Osteoblast (primary cell): ENCODE data around the gene DPH2. TPM values are rescaled to one million over a fixed set of nuclear protein-coding genes. Genes with fewer than 3 reads are reported as not detected.

Experiments used
- DNase-seq: peaks from one replicate; pipeline ENCODE4 v3.0.0; 2011; ENCODE audit warnings: low spot score, mixed read lengths; ENCODE audit not compliant: insufficient read length; ENCODE audit errors: missing footprints
- H2AFZ ChIP-seq: 2 replicates; pipeline ENCODE4 v1.6.0; 2011; ENCODE audit warnings: mild to moderate bottlenecking, low read length
- H3K27ac ChIP-seq: 2 replicates; pipeline ENCODE4 v1.5.1; 2011; ENCODE audit warnings: mild to moderate bottlenecking, low read depth, low read length, moderate library complexity
- H3K27me3 ChIP-seq: 2 replicates; pipeline ENCODE4 v1.6.0; 2012; ENCODE audit warnings: mild to moderate bottlenecking, control low read depth, inconsistent platforms, low read length, moderate library complexity; ENCODE audit not compliant: insufficient read depth
- H3K36me3 ChIP-seq: 2 replicates; pipeline ENCODE4 v1.5.1; 2011; ENCODE audit warnings: mild to moderate bottlenecking, low read length, control low read depth, moderate library complexity; ENCODE audit not compliant: insufficient read depth
- H3K4me1 ChIP-seq: 2 replicates; pipeline ENCODE4 v1.5.1; 2011; ENCODE audit warnings: mild to moderate bottlenecking, low read length, control low read depth, moderate library complexity; ENCODE audit not compliant: insufficient read depth
- H3K4me2 ChIP-seq: 2 replicates; pipeline ENCODE4 v1.6.0; 2011; ENCODE audit warnings: mild to moderate bottlenecking, low read length; ENCODE audit not compliant: insufficient read depth
- H3K4me3 ChIP-seq: fragments of 200-600 bp; sonication (generic); 3 replicates; pipeline ENCODE4 v1.5.1; 2012; ENCODE audit warnings: mild to moderate bottlenecking, low read length, inconsistent platforms; ENCODE audit not compliant: insufficient read depth
- H3K79me2 ChIP-seq: 2 replicates; pipeline ENCODE4 v1.6.0; 2012; ENCODE audit warnings: mild to moderate bottlenecking, low read length, control low read depth, inconsistent platforms; ENCODE audit not compliant: insufficient read depth
- H3K9me3 ChIP-seq: 2 replicates; pipeline ENCODE4 v1.5.1; 2011; ENCODE audit warnings: low read depth, low read length, control low read depth
- H4K20me1 ChIP-seq: 2 replicates; pipeline ENCODE4 v1.6.0; 2012; ENCODE audit warnings: mild to moderate bottlenecking, low read length, control low read depth; ENCODE audit not compliant: insufficient read depth
- total RNA-seq: library from RNA; depleted of rRNA; stranded (reverse); fragments of >200 nt; gene quantifications from 2 replicates; pipeline ENCODE4 v1.2.3, GENCODE V29; 2012
- TF ChIP-seq, protein P1 (sequence below): IDR thresholded peaks from 2 replicates; pipeline ENCODE4 v1.5.1; 2011; ENCODE audit warnings: mild to moderate bottlenecking, low read depth, low read length, moderate library complexity; ENCODE audit errors: extremely low read depth

DPH2 gene
- total RNA-seq, 1 donor = 15.6 TPM

DNA sequence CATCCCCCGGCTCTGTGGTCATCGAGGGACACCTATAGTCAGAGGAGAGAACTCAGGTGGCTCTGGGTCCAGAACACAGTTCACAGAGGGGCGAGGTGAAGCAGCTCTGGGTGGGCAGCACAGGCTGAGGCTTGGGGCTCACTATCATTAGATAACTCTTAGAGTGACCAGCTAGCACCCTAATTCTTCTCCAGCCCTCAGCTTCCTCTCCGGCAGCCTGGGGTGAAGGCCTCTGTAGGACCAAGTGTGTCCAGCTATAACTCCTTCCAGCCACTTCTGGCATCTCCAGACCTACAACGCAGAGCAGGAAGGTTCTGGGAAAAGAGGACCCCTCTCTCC is 34.9 kb upstream of the DPH2 start:
- Histone ChIP-seq H3K9me3 (no peaks in the 10 kb centered on the region), H3K4me1 (peaks cover 20% of the 10 kb centered on the region), H3K27me3 (no peaks in the 10 kb centered on the region), H3K36me3 (peaks cover 6% of the 10 kb centered on the region), H2AFZ (no peak overlapping the region), H3K4me3 (no peak overlapping the region), H3K4me2 (no peak overlapping the region), H3K79me2 (no peaks in the 10 kb centered on the region), H3K27ac (no peak overlapping the region), H4K20me1 (peaks cover 8% of the 10 kb centered on the region)
- DNase-seq = no peak
- TF ChIP-seq, protein P1, sequence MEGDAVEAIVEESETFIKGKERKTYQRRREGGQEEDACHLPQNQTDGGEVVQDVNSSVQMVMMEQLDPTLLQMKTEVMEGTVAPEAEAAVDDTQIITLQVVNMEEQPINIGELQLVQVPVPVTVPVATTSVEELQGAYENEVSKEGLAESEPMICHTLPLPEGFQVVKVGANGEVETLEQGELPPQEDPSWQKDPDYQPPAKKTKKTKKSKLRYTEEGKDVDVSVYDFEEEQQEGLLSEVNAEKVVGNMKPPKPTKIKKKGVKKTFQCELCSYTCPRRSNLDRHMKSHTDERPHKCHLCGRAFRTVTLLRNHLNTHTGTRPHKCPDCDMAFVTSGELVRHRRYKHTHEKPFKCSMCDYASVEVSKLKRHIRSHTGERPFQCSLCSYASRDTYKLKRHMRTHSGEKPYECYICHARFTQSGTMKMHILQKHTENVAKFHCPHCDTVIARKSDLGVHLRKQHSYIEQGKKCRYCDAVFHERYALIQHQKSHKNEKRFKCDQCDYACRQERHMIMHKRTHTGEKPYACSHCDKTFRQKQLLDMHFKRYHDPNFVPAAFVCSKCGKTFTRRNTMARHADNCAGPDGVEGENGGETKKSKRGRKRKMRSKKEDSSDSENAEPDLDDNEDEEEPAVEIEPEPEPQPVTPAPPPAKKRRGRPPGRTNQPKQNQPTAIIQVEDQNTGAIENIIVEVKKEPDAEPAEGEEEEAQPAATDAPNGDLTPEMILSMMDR = no peak

DNA sequence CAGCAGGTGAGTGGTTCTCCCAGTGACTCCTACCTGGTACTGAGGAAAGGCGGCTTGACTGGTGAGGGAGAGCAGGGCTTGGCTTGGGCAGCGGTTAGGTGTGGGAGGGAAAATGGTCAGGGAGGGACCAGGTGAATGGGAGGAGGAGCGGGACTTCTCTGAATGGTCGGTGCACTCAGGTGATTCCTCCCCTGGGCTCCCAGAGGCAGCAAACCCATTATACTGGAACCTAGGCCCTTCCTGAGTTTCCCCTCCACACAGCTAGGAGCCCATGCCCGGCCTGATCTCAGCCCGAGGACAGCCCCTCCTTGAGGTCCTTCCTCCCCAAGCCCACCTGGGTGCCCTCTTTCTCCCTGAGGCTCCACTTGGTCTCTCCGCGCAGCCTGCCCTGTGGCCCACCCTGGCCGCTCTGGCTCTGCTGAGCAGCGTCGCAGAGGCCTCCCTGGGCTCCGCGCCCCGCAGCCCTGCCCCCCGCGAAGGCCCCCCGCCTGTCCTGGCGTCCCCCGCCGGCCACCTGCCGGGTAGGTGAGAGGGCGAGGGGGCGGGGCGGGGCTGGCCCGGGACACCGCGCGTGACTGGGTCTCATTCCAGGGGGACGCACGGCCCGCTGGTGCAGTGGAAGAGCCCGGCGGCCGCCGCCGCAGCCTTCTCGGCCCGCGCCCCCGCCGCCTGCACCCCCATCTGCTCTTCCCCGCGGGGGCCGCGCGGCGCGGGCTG is 33.9 kb upstream of the DPH2 start:
- Histone ChIP-seq H3K4me2 (peak overlapping the region; percentile 55), H4K20me1 (peaks cover 8% of the 10 kb centered on the region), H3K4me3 (peak overlapping the region; percentile 55), H2AFZ (no peak overlapping the region), H3K36me3 (no peaks in the 10 kb centered on the region), H3K27me3 (no peaks in the 10 kb centered on the region), H3K9me3 (no peaks in the 10 kb centered on the region), H3K4me1 (peaks cover 20% of the 10 kb centered on the region), H3K27ac (no peak overlapping the region), H3K79me2 (no peaks in the 10 kb centered on the region)
- DNase-seq = peak; percentile 70
- TF ChIP-seq, protein P1 = no peak

DNA sequence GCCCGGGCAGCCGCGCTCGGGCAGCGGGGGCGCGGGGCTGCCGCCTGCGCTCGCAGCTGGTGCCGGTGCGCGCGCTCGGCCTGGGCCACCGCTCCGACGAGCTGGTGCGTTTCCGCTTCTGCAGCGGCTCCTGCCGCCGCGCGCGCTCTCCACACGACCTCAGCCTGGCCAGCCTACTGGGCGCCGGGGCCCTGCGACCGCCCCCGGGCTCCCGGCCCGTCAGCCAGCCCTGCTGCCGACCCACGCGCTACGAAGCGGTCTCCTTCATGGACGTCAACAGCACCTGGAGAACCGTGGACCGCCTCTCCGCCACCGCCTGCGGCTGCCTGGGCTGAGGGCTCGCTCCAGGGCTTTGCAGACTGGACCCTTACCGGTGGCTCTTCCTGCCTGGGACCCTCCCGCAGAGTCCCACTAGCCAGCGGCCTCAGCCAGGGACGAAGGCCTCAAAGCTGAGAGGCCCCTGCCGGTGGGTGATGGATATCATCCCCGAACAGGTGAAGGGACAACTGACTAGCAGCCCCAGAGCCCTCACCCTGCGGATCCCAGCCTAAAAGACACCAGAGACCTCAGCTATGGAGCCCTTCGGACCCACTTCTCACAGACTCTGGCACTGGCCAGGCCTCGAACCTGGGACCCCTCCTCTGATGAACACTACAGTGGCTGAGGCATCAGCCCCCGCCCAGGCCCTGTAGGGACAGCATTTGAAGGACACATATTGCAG is 33.2 kb upstream of the DPH2 start:
- no peaks in the 10 kb centered on the region for H3K27me3 ChIP-seq
- peaks cover 8% of the 10 kb centered on the region for H4K20me1 ChIP-seq
- TF ChIP-seq, protein P1 = no peak
- H3K4me3 ChIP-seq = peak overlapping the region; percentile 61
- no peak overlapping the region for H3K27ac ChIP-seq
- peak overlapping the region; percentile 59 for H2AFZ ChIP-seq
- no peaks in the 10 kb centered on the region for H3K36me3 ChIP-seq
- H3K9me3 ChIP-seq = no peaks in the 10 kb centered on the region
- H3K4me2 ChIP-seq = peak overlapping the region; percentile 72
- H3K79me2 ChIP-seq = no peaks in the 10 kb centered on the region
- peaks cover 20% of the 10 kb centered on the region for H3K4me1 ChIP-seq
- DNase-seq = peak; percentile 88

DNA sequence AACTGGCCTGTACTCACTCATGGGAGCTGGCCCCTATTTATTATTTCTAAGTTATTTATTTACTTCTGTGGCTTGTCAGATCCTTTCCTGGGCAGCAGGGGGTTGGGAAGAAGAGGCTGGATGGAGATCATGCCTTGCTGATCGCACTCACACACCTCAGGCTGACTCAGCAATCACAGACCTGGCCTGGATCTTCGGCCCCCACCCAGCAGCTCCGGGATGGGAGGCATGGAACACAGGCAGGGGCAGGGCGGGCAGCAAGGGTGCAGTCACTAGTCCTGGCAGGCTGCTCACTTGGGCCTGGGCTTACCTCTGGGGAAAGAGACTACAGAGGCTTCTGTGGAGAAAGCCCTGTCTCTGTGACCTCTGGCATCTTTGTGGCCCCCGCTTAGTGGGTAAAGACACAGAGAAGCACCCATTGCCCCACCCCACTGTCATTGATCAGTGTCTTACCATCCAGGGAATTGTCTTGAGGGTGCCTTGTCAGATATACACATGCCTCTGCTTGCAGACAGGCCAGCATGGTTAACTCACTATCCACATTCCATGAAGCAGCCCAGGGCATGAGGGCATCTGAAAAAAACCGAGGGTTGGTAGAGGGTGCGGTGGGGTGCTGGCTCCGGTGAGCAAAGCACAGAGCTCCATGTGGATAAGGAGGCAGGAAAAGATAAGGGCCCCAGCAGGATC is 32.5 kb upstream of the DPH2 start:
- TF ChIP-seq, protein P1 = no peak
- peaks cover 17% of the 10 kb centered on the region for H3K4me1 ChIP-seq
- peak; percentile 69 for DNase-seq
- H4K20me1 ChIP-seq = peaks cover 5% of the 10 kb centered on the region
- H3K27me3 ChIP-seq = no peaks in the 10 kb centered on the region
- no peaks in the 10 kb centered on the region for H3K36me3 ChIP-seq
- H3K79me2 ChIP-seq = no peaks in the 10 kb centered on the region
- H3K9me3 ChIP-seq = no peaks in the 10 kb centered on the region
- no peak overlapping the region for H3K4me3 ChIP-seq
- no peak overlapping the region for H3K27ac ChIP-seq
- H2AFZ ChIP-seq = no peak overlapping the region
- H3K4me2 ChIP-seq = no peak overlapping the region
